HG03064 (cell line): Measurements from ENCODE around the gene ST3GAL3.

Experiments
- ATAC-seq: cut with Tn5 transposase; IDR thresholded peaks from one replicate; pipeline ENCODE4 v1.9.1; 2021; ENCODE audit warnings: low read depth; ENCODE audit not compliant: unreplicated experiment

Gene ST3GAL3

DNA sequence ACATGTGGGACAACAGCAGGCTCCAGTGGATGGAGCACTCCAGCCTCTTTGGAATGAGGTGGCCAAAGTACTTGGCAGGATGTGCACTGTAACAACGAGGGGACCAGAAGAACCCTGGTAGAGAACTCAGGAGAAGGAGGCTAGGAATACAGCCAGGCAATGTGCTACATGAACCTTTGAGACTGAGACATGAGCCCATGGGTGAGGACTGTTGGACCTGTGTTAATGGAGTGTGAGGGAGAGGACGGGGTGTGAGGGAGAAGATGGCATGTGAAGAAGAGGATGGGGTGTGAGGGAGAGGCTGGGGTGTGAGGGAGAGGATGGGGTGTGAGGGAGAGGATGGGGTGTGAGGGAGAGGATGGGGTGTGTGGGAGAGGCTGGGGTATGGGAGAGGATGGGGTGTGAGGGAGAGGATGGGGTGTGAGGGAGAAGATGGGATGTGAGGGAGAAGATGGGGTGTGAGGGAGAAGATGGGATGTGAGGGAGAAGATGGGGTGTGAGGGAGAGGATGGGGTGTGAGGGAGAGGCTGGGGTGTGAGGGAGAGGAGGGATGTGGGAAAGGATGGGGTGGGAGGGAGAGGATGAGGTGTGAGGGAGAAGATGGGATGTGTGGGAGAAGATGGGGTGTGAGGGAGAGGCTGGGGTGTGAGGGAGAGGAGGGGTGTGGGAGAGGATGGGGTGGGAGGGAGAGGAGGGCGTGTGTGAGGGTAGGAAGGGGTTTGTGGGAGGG lies 164.0 kb downstream of the ST3GAL3 start:
- no peak for ATAC-seq

DNA sequence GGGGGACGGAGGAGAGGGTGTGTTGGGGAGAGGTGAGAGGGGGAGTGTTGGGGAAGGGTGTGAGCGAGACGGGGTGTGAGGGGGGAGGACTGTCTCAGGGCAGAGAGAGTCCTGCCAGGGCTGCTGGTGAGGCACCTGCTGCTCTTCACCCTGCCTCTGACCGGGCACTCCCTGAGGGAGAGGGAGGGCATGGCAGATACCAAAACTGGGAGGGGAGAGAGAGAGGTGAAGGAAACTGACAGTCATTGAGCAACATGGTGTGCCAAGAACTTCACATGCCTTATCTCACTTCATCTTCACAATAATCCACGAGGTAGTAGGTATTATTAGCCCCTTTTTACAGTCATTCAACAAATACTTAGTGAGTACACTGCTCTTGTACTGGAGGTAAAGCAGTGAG lies 164.9 kb downstream of the ST3GAL3 start:
- ATAC-seq = no peak

DNA sequence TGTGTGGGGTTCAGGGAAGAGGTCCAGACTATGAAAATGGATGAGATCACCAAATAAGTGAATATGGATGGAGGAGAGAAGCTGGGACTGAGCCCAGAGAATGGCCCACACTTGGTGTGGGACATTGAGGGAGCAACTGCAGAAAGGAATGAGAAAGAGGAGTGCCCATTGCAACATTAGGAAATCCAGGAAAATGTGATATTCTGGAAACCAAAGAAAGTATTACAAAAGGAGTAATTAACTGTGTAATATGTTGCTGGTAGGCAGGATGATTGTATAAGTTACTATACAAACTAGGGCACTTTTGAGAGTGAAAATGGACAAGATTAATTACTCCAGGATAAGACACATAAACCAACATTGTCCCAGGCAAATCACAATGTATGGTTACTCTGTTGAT lies 166.5 kb downstream of the ST3GAL3 start:
- no peak for ATAC-seq

DNA sequence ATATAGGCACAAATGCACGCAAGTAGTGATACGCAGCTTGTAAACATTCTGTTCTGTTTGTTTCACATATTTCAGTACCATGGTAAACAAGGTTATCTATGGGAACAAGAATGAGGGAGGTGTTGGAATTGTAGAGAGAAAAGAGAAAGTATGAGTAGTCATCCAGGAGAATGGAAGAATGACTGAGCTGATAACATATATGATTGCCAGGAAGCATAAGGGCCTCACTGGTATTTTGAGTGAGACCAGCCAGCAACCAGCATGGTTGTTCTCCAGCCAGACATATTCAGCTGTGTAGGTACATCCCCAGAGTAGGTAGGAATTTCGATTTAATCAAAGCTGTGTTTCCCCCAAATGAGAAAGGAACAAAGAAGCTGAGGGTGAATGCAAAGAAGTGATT lies 167.4 kb downstream of the ST3GAL3 start:
- no peak for ATAC-seq

DNA sequence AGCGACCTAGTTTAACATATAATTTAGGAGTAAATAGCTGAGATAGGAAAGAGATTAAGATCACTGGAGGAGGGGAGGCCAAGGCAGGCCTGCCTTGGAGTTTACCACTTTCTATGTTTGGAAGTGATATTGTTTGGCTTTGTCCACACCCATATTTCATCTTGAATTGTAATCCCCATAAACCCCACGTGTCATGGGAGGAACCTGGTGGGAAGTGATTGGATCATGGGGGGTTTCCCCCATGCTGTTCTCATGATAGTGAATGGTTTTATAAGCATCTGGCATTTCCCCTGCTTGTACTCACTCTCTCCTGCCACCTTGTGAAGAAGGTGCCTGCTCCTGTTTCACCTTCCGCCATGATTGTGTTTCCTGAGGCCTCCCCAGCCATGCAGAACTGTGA lies 168.0 kb downstream of the ST3GAL3 start:
- no peak for ATAC-seq

DNA sequence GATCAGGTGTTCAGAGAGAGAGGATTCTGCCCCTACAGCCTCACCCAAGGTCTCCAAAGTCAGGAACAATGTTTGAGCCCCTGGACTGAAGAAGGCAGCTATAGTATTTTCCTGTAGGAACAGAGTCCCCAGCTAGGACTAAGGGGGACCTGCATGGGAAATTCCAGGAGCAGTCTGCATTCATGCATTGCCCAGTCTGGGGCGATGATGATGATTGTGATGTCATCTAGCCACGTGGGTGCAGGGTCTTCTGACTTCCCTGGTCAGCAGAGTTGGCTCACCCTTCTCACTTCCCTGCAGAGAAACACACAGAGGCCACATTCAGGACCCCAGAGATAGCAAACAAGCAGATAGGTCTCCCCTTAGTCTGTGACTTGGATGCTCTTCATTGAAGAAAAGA lies 169.8 kb downstream of the ST3GAL3 start:
- no peak for ATAC-seq

DNA sequence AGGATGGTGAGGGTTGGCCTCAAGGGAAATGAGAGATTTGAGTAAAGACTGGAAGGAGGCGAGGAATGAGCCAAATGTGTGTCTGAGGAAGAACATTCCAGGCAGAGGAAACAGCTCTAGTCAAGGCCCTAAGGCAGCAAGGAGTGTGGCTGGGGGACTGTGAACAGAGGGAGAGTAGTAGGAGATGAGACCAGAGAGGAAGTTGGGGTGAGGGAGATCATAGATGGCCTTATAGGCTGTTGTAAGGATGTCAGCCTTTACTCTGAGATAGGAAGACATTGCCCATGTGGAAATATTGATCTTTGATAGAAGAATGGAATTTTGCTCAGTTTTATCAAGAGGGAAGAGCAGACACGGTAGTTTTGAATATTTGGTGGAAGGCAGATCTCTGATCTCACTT lies 171.1 kb downstream of the ST3GAL3 start:
- no peak for ATAC-seq

DNA sequence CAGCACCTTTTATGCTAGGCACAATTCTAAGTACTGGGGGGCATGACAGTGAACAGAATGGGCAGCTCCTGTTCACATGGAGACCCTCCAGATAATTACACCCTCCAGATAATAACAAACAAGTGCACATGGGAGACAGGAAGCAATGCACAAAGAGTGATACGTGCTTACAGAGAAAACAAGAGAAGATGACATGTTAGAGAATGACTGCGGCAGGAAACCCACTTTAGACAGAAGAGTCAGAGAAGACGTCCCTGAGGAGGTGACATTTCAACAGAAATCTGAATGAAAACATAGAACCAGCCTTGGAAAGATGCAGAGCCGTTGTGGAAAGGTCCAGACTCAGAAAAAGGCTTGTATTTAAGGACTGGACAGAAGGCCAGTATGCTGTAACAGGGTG lies 171.5 kb downstream of the ST3GAL3 start:
- no peak for ATAC-seq

DNA sequence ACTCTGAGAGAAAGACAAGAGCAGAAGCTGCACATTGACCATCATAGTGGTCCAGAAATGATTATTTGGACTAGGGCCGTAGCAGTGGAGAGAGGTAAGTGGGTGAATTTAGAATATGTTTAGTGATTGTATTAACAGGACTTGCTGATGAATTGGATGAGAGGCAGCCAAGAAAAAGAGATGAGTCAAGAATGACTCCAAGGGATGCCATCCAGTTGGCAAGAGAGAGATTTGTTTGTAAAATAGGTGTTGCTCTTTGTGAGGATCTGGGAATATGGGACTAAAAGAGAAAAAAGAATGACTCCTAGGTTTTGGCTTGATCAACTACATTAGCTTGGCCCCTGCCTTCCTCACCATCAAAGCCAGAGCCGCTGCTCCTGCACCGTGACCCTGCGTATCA lies 172.1 kb downstream of the ST3GAL3 start:
- no peak for ATAC-seq

DNA sequence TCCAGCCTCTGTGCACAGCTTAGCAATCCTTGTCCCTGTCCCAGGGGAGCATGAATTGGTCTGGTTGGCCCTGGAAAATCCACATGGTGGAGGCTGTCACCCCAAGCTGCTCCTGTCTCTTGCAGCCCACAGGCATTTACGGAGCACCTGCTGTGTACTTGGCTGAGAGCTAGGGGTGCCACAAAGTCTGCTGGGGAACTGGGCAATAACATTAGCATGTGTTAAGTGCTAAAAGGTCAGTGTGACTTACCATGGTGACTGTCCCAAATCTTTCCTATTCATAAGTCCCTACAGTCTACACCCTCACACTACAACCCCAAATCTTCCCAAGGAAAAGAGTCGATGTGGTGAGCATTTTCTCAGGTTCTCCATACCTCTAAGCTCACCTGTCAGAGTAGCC lies 172.7 kb downstream of the ST3GAL3 start:
- no peak for ATAC-seq

DNA sequence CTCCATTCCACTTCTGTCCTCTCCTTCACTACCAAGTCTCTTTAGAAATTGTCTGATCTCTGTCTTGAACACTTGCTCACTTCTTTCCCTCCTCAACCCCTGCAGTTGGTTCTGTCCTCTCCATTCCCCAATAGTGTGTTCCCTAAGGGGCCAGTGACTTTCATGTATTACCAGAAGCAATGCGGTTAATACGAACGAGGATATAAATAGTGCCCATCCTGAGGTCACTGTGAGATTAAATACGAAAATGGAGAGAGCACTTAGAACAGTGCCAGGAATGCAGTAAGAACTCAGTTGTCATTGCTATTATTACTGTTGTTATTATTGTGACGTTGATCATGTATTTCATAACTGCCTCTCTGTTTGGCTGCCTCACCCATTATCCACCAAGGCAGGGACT lies 173.3 kb downstream of the ST3GAL3 start:
- no peak for ATAC-seq

DNA sequence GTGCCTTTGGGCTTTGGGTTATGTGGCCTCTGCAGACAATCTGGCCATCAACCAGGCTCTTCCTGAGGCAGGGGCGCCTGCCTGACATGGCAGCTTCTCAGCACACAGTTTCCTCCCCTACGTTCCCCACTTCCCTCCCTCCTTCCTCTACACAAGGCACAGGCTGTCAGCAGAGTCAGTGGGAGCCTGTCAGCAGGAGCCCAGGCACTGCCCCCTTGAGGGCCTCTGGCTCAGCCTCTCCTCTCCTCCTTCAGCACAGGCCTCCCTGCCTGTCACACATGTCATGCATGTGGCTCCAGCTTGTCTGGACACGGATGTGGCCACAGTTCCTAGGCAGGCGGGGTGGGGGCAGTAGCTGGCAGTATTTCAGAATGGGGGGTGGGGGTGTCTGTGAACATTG lies 174.1 kb downstream of the ST3GAL3 start:
- ATAC-seq = no peak

DNA sequence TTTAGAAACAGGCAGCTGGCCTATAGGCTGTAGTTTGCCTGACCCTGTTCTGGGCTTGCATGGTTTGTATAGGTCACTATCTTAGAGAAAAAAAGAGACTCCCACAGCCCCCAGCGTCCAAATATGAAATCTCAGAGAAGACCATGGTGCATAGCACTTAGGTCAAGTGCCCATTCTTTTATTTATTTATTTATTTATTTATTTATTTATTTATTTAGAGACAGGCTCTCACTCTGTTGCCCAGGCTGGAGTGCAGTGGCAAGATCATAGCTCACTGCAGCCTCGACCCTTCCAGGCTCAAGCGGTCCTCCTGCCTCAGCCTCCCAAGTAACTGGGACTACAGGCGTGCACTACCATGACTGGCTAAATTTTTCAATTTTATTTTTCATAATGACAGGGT lies 175.4 kb downstream of the ST3GAL3 start:
- no peak for ATAC-seq

DNA sequence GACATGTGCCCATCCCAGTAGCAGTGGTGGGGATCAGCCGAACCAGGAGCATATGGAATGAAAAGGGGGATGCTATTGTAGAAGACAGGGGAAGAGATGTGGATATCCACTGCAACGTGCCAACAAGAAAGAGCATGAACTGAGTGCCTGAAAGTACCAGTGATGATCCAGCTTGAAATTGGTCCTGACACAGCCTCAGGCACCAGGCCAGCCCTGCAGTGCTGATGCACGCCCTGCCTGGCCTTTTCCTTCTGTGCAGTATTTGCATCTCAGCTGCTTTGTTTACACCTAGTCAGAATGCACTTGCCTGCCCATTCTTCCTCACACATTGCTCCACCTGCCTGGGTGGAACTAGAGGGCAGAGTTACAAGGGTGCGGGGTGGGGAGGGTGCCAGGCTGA lies 176.0 kb downstream of the ST3GAL3 start:
- no peak for ATAC-seq

DNA sequence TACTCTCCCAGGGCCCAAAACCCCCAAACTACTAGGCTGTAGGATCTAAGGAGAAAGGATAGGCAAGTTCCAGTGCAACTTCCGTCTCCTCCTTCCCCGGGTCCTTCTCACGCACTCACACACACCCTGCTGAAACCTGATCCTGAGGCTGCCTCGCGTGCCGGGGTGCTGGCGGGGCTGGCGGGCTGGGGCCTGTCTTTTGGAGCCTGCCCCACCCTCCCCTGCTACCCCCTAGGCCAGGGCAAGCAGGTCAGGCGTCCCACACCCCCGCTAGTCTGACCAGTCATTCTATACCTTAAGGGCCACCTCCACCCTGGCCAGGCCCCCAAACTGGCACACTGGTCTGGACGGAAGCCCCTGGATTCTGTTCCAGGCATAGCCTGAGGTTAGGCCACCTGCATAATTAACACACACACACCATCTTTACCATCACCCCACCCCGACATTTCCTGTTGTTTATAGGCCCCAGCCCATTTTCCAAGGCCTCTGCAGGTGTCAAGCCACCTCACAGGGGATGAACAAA lies 178.0 kb downstream of the ST3GAL3 start:
- no peak for ATAC-seq

DNA sequence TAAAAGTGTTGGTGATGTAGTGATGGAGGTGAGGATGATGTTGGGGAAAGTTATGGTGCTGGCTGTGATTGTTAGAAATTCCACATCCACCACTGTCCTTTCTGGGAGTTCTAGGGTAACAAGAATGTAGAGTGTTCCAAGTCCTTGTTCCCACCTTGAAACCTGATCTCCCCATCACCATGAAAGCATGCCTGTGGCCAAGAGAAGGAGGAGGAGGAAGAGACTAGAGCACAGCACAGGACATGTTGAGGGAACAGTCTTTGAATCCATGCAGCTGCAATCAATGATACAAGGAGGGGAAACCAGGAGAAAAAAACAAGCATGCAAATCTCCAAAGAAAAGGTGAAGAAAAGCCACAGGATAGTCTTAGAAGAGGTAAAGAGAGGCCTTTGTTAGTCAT lies 180.4 kb downstream of the ST3GAL3 start:
- no peak for ATAC-seq

DNA sequence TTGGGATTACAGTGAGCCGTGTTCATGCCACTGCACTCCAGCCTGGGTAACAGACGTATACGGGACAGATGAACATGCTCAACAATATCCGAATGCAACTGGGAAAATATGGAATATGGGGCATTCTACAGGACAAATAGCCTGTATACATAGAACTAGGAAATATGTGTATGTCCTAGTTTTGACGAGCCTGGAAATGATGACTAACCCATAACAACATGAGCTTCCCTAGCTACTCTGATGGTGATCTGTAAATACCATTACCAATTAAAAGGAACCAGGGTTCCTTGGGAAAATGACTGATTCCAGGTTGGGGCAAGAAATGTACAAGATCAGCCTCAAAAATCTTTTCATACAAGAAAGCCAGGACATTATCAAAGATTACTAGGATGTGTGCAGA lies 183.5 kb downstream of the ST3GAL3 start:
- no peak for ATAC-seq

DNA sequence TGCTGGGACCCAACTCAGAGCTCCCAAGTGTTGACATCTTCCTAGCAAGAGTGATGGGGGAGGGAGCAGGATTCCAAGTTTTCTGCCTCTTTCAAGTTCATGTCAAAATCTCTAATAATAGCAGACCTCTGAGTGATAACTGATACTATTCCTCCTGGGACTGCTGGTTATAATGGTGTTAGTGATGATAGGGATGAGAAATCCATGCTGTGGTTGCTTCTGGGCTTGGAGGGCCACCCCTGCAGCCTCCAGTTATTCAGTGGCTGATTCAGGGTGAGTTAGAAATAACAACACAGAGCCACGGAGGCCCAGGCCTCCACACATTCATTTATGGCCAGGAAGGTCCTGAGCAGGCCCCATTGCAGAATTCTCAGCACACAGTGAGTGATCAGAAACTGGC lies 185.7 kb downstream of the ST3GAL3 start:
- no peak for ATAC-seq

DNA sequence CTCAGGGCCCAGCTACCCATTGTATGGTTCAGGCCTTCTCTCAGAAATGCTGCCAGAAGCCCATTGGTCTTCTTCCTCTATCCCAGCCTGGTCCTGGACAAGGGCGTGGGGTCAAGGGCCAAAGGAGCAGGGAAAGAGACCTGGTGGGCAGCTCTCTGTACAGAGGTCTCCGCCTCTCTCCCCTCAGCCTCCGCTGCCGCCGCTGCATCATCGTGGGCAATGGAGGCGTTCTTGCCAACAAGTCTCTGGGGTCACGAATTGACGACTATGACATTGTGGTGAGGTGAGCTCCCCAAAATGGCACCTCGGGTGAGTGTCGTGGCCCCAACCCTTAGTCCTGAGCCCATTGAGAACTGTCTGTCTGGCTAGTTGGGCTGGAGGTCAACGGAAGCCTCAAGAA lies 191.6 kb downstream of the ST3GAL3 start:
- no peak for ATAC-seq

DNA sequence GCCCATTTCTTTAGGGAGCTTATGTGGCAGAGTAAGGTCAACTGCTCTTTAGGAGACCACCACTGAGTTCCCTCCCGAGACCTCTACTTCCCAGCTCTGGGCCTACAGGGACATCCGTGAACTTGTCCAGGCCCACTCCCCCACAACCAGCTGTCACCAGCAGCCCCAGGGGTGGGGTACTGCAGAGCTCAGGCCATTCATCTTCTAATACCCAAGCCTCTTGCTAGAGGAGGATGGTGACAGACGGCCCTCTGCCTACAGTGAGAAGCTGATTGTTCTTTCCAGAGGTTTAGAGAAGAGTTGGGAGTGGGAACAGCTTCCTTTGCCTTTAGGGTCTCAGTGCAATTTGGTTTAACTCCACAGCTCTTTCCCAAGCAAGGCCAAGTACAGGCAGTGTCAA lies 193.1 kb downstream of the ST3GAL3 start:
- no peak for ATAC-seq

DNA sequence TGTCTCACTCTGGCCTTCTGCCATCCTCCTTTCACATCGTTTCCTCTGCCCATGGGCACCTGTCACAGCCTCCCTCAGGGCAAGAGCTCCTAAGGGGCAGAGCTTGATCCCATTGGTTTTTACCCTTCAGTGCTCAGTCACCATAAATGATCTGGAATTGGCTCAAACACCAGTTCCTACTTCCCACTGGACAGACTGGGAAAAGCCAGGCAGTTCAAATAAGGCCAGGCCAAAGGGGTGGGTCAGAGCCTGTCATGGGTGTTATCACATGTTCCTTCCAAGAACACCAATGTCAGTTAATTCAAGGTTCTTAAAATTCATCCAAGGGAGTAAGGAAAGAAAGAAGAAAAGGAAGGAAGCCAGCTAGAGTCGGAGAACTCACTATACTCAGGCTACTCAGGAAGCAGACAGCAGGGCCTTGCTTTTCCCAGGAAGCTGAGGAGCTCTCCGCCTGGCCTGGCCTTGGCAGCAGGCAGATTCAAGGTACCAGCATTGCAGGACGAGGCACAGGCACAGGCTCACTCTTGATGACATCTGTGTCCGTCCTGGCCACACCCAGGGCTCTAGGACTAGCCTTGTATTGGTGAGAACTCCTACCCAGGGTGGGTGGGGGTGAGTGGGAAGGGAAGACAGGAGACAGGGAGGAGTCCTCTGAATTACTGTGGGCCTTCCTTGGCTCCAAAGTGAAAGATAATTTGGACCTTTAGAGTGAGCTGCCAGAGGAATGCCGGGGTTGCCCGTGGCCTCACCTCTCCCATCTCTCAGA lies 194.0 kb downstream of the ST3GAL3 start:
- no peak for ATAC-seq
